ENCODE data around the gene LRRC10B.
A peak's percentile ranks its signal among the peaks of the same experiment; 100 is the strongest.

LRRC10B gene

GRCh38 chr11:61486779-61487178, 21.8 kb upstream of the LRRC10B start:
- no peak for DNase-seq (ENCODE audit: low read depth)

GRCh38 chr11:61487342-61488025, 21.1 kb upstream of the LRRC10B start:
- DNase-seq (ENCODE audit: low read depth): no peak

GRCh38 chr11:61488651-61489291, 19.8 kb upstream of the LRRC10B start:
- no peak for DNase-seq (ENCODE audit: low read depth)

- DNase-seq (ENCODE audit: low read depth): peak; percentile 38
Measured at GRCh38 chr11:61489833-61490721, 18.5 kb upstream of the LRRC10B start.

GRCh38 chr11:61491736-61492395, 16.7 kb upstream of the LRRC10B start:
- DNase-seq (ENCODE audit: low read depth): no peak

- no peak for DNase-seq (ENCODE audit: low read depth)
Measured at GRCh38 chr11:61494381-61494961, 14.1 kb upstream of the LRRC10B start.

GRCh38 chr11:61495801-61496601, 12.5 kb upstream of the LRRC10B start:
- DNase-seq (ENCODE audit: low read depth): no peak

GRCh38 chr11:61496602-61497400, 11.7 kb upstream of the LRRC10B start:
- no peak for DNase-seq (ENCODE audit: low read depth)

- DNase-seq (ENCODE audit: low read depth): no peak
Measured at GRCh38 chr11:61497473-61497872, 11.1 kb upstream of the LRRC10B start.

GRCh38 chr11:61497876-61498275, 10.7 kb upstream of the LRRC10B start:
- no peak for DNase-seq (ENCODE audit: low read depth)

- DNase-seq (ENCODE audit: low read depth): no peak
Measured at GRCh38 chr11:61498767-61499341, 9.7 kb upstream of the LRRC10B start.

- DNase-seq (ENCODE audit: low read depth): no peak
Measured at GRCh38 chr11:61499816-61500491, 8.6 kb upstream of the LRRC10B start.

GRCh38 chr11:61502522-61502921, 6.0 kb upstream of the LRRC10B start:
- no peak for DNase-seq (ENCODE audit: low read depth)

GRCh38 chr11:61503135-61503770, 5.3 kb upstream of the LRRC10B start:
- no peak for DNase-seq (ENCODE audit: low read depth)

GRCh38 chr11:61505106-61505505, 3.4 kb upstream of the LRRC10B start:
- DNase-seq (ENCODE audit: low read depth): no peak

- peak; percentile 15 for DNase-seq (ENCODE audit: low read depth)
Measured at GRCh38 chr11:61505640-61506155, 2.9 kb upstream of the LRRC10B start.

GRCh38 chr11:61507012-61507768, 1.4 kb upstream of the LRRC10B start:
- no peak for DNase-seq (ENCODE audit: low read depth)

Measured in fibroblast of gingiva (primary cell).